Stimulated activated CD4-positive, alpha-beta T cell treated with anti-CD3 and anti-CD28 coated beads, TNF-alpha, amount 100 ng/mL, for 24 hours (primary cell): ENCODE measurements around the gene SLC38A6.
A peak's percentile ranks its signal among the peaks of the same experiment; 100 is the strongest.

ENCODE experiments used
- DNase-seq, 3 experiments: peaks; one replicate each; pipeline ENCODE4 v3.0.0-alpha.2; 2020; ENCODE audit warnings: low read depth in 3 of 3

SLC38A6 gene

GRCh38 chr14:60980811-60981632, at the start of gene SLC38A6, which contains the start of gene TRMT5:
TSS of gene SLC38A6 (plus strand) at chr14:60981245. CDS start at chr14:60981278, 33 bp downstream.
TSS of gene TRMT5 (minus strand) at chr14:60981079. CDS start at chr14:60980973, 106 bp downstream.
- DNase-seq = peak; percentile 84 to 90 (median 90)

GRCh38 chr14:60933920-60934655, 47.0 kb upstream of the SLC38A6 start:
- DNase-seq = no peak

GRCh38 chr14:60935319-60935718, 45.7 kb upstream of the SLC38A6 start:
- no peak for DNase-seq

GRCh38 chr14:60943637-60944032, 37.4 kb upstream of the SLC38A6 start:
- DNase-seq = no peak

- DNase-seq = no peak
These were observed 36.8 kb upstream of the SLC38A6 start for GRCh38 chr14:60944204-60944603.

- no peak for DNase-seq
These were observed 35.1 kb upstream of the SLC38A6 start for GRCh38 chr14:60945984-60946383.

GRCh38 chr14:60946773-60947172, 34.3 kb upstream of the SLC38A6 start:
- DNase-seq = no peak

GRCh38 chr14:60951776-60952435, 29.1 kb upstream of the SLC38A6 start:
- DNase-seq = no peak

- no peak for DNase-seq
These were observed 24.8 kb upstream of the SLC38A6 start for GRCh38 chr14:60956202-60956601.

GRCh38 chr14:60956632-60957031, 24.4 kb upstream of the SLC38A6 start:
- no peak for DNase-seq

- DNase-seq = no peak
These were observed 22.9 kb upstream of the SLC38A6 start for GRCh38 chr14:60958146-60958545.

GRCh38 chr14:60963761-60964160, 17.3 kb upstream of the SLC38A6 start:
- no peak for DNase-seq

GRCh38 chr14:60964904-60965303, 16.1 kb upstream of the SLC38A6 start:
- no peak for DNase-seq

GRCh38 chr14:60965402-60965801, 15.6 kb upstream of the SLC38A6 start:
- DNase-seq = no peak

GRCh38 chr14:60968099-60968498, 12.9 kb upstream of the SLC38A6 start:
- DNase-seq = no peak

GRCh38 chr14:60968671-60969070, 12.4 kb upstream of the SLC38A6 start:
- no peak for DNase-seq

GRCh38 chr14:60970146-60970545, 10.9 kb upstream of the SLC38A6 start:
- DNase-seq = no peak

- DNase-seq = no peak
These were observed 9.8 kb upstream of the SLC38A6 start for GRCh38 chr14:60971271-60971670.

GRCh38 chr14:60972295-60972694, 8.8 kb upstream of the SLC38A6 start:
- no peak for DNase-seq

- no peak for DNase-seq
These were observed 8.0 kb upstream of the SLC38A6 start for GRCh38 chr14:60973070-60973469.

GRCh38 chr14:60974090-60974651, 6.9 kb upstream of the SLC38A6 start:
- DNase-seq = no peak

GRCh38 chr14:60975551-60975950, 5.5 kb upstream of the SLC38A6 start:
- no peak for DNase-seq
